Stimulated activated CD4-positive, alpha-beta T cell treated with anti-CD3 and anti-CD28 coated beads, TNF-alpha, amount 100 ng/mL, for 24 hours (primary cell): Measurements from ENCODE around the gene HLA-DQB1.
"Not testable (repeated sequence)": the region's sequence is repeated elsewhere in the genome, so short reads cannot be mapped to it uniquely, and the experiment has no call there.

Experiments
- DNase-seq, 3 experiments: peaks; one replicate each; pipeline ENCODE4 v3.0.0-alpha.2; 2020; ENCODE audit warnings: low read depth in 3 of 3

Gene HLA-DQB1

DNA sequence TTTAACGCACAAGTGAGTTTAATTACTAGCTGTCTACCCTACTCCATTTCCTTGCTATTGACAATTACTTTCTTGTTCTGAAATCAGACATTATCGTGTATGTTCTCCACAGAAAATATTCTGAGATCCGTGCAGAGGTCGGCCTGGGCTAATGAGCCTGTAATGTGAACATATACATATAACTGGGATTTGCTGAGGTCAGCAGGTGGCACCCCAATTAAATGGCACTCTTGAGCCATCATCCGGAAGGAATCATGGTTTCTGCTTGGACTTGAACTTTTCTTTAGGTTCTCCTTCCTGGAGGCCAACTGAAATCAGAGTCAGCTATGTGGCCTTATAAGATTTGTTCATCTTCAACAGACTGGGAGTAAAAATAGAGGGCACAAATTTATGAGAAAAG is 3.6 kb downstream of the HLA-DQB1 start:
- no peak for DNase-seq

DNA sequence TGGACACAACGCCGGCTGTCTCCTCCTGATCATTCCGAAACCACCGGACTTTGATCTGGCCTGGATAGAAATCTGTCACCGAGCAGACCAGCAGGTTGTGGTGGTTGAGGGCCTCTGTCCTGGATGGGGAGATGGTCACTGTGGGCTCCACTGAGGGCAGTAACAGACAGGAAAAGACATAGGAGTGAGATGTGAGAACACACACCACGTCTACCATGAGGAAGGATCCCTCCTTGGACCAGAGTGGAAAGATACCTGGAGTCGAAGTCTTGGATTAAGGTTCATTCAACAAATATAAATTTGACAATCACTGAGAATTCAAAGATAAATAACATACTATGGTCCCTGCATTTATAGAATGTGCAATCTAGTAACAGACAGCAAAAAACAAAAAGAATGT is 4.4 kb downstream of the HLA-DQB1 start:
- no peak for DNase-seq

DNA sequence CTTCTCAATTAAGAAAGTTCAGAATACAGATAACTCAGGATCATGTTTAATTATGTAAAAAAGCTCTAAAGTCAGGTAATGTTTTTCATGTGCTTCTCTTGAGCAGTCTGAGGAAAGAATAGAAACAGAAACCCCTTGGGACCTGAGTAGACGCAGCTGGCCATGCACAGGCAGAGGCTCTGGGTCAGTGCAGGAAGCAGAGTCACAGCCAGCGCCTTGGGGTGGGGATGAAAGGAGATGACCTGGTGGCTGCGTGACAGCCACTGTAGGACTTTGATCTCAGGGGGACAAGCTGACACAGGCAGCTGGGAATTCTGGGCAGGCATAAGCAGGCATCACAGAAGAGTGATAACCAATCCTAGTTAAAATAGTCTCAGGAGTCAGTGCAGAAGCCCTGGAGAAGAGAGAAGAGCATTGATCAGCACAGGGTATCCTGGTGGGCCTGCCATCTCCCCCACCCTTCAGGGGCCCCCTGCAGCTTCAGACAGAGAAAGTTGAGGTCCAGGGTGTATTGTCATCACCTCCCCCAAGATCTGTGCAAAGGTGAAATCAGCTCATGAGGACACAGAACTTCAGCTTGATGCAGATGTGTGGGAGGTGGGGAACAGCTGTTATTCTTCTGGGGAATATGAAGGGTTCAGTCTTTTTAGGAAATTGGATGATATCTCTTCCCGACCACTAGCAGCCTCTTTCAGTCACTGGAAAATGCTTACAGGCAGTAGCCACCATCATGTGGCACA is 6.4 kb downstream of the HLA-DQB1 start:
- no peak for DNase-seq

DNA sequence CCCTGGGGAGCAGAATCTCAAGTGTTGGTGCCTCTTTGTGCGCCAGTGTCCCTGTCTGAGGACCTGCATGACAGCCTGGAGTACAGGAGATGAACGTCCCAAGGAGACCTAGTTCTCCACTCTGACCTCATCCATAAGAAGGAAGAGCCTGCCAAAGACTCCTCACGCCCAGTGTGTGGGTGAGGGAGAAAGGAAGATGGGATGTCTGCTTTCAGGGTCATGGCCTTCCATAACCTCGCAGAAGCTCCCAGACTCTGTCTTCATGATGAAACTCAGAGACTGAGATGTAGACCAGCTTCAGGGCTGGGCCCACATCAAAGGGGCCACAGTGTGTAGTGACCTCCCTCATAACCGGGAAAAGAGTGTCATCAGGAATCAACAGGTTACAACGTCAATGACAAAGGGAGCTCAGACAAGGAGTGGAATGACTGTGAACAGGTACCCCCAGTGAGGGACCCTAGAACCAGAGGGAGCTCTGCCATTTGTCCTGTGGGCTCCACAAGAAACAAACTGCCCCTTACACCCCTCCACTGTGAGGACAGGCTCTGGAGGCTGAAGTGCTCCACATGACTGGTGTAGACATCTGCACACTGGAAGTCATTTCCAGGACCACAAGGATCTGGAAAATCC is 8.1 kb downstream of the HLA-DQB1 start:
- DNase-seq, result no peak

DNA sequence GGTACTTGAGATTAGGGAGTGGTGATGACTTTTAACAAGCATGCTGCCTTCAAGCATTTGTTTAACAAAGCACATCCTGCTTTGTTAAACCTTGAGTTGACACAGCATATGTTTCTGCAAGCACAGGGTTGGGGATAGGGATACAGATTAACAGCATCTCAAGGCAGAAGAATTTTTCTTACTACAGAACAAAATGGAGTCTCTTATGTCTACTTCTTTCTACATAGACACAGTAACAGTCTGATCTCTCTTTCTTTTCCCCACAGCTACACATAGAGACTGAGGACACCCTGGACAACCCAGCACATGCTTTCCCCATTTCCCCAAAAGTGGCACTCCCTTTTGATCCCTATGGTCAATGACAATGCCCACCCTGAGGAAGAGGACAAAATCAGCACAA is 8.6 kb downstream of the HLA-DQB1 start:
- not testable (repeated sequence) for DNase-seq

DNA sequence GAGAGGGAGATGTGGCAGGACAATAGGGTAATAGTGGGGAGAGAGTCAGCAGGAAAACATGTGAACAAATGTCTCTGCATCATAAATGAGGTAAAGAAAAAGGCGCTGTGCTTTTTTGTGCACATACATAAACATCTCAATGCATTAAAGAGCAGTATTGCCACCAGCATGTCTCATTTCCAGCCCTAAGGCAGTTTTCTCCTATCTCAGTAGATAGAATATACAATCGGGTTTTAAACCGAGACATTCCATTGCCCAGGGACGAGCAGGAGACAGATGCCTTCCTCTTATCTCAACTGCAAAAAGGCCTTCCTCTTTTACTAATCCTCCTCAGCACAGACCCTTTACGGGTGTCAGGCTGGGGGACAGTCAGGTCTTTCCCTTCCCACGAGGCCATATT is 9.1 kb downstream of the HLA-DQB1 start:
- DNase-seq, result not testable (repeated sequence)

DNA sequence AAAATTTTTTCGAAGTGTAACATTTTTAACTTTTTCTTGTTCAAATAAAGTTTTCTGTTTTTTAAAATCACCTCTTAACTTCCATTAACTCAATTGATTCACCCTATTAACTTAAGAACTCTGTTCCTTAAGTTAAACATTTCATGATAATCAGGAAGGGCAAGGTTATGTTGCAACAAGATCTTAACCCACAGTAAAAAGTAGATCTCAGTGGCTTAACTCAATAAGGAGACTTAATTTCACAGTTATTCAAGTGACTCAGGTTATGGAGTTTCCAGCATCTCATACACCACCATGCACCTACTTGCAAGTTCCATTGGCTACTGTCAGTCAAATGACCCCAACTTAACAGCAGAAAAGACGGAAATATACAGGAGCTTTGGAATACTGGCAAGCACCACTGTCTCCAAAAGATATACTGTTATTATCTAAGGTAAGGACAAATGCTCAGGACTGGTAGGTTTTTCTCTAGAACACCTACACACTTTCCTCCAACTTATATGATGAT is 11.2 kb downstream of the HLA-DQB1 start:
- DNase-seq, result no peak

DNA sequence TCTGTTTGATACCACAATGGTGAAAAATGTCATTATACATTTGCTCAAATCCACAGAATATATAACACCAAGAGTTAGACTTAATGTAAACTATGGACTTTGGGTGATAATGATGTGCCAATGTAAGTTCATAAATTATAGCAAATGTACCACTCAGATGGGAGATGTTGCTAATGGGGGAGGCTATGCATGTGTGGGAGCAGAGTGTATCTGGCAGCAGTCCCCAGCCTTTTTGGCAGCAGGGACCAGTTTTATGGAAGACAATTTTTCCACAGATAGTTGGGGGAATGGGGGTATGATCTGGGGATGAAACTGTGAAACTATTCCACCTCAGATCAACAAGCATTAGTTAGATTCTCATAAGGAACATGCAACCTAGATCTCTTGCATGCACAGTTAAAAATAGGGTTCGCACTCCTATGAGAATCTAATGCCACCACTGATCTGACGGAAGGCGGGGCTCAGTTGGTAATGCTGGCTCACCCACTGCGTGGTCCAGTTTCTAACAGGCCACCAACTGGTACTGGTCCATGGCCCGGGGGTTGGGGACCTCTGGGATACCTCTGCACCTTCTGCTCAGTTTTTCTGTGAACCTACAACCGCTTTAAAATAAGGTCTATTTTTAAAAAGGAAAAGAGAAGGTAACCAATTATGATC is 21.3 kb downstream of the HLA-DQB1 start:
- DNase-seq, result no peak

DNA sequence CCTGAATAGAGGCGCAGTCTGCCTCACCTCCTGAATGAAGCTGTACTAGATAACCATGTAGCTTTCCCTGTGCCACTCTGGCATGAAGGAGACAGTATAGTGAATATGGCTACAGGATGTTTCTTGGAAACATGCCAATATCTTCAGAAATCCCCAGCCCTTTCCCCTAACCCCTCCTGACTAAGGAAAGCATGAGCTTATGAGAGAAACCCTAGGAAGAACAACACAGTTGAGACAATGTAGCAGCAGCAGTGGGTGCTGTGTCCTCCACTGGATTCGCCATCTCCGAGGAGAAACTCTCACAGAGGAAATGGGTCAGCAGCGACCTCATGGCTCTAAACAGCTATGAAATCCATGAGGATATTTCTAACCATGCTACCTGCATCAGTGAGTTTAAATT is 22.6 kb downstream of the HLA-DQB1 start:
- DNase-seq, result no peak

DNA sequence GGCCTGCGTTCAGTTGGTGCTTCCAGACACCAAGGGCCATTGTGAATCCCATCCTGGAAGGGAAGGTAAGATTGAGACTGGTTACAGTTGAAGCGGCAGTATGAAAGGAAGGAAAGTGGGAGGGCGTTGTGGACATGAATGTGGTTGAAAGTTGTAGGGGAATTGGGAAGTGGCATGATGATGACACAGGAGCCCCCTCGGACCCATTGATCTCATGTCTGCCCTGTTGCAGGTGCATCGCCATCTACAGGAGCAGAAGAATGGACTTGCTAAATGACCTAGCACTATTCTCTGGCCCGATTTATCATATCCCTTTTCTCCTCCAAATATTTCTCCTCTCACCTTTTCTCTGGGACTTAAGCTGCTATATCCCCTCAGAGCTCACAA is 23.7 kb downstream of the HLA-DQB1 start:
- no peak for DNase-seq

DNA sequence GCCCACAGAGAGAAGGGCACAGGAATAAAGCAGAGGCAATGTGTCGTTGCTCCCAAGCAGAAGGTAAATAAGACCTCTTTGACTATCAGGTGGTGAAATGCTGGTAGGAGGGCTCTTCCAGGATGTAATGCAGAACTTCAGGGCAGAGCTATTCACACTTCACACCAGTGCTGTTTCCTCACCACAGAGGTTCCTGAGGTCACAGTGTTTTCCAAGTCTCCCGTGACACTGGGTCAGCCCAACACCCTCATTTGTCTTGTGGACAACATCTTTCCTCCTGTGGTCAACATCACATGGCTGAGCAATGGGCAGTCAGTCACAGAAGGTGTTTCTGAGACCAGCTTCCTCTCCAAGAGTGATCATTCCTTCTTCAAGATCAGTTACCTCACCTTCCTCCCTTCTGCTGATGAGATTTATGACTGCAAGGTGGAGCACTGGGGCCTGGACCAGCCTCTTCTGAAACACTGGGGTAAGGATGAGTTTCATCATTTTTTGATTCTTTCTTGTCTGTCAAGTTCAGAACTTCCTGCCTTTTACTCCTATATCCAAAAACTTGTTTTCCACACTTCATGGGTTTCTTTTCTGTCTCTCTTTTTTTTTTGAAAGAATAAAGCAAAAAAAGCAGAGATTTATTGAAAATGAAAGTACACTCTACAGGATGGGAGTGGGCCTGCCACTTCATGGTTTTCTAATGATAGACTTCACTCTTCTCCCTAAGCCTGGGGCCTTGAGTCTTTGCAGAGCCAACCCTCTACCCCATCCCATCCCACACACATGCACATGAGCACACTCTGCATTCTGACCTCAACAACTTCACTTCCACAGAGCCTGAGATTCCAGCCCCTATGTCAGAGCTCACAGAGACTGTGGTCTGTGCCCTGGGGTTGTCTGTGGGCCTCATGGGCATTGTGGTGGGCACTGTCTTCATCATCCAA is 24.4 kb downstream of the HLA-DQB1 start:
- not testable (repeated sequence) for DNase-seq

DNA sequence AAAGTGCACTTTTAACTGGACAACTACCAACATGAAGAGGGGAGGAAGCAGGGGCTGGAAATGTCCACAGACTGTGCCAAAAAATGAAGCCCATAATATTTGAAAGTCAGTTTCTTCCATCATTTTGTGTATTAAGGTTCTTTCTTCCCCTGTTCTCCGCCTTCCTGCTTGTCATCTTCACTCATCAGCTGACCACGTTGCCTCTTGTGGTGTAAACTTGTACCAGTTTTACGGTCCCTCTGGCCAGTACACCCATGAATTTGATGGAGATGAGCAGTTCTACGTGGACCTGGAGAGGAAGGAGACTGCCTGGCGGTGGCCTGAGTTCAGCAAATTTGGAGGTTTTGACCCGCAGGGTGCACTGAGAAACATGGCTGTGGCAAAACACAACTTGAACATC is 25.3 kb downstream of the HLA-DQB1 start:
- no peak for DNase-seq

DNA sequence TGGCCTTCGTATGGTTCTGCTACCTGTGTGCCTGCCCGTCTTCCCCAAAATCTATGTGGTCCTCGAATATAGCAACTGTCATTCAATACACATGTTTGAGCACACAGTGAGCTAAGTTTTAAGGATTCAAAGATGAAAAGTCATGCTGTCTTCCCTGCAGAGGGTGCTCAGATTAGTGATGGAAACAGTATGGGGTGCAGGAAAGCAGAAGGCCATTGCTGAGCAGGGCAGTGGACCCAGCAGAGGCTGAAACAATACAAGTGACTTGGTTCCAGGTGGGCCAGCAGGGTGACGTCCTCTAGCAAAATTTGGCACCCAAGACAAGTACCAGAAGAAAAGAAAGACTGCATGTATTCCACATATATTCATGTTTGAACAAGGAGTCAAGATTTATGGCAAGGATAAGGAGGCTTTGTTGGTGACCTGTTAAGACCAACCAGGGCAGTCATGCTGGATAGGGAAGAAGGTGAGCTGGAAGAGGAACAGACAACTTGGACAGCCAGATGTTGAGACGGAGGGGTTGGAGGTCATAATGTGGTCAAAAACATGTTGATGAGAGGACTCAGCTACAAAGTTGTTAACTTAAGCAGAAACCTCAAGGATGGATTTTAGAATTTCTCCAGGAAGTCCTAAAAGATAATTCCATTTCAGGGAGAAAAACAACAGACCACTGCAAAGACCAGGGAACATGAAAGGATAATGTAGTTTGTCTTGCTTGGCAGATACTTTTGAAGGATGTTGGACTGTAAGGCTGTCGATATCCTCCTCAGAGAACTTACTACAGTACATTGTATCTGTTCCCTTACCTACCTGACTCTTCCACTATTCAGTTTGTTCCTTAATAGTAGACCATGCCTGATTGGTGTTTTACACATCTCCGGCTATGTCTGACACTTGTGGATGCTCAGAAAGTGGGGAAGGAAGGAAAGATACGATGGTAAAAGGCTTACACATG is 26.7 kb downstream of the HLA-DQB1 start:
- DNase-seq, result no peak

DNA sequence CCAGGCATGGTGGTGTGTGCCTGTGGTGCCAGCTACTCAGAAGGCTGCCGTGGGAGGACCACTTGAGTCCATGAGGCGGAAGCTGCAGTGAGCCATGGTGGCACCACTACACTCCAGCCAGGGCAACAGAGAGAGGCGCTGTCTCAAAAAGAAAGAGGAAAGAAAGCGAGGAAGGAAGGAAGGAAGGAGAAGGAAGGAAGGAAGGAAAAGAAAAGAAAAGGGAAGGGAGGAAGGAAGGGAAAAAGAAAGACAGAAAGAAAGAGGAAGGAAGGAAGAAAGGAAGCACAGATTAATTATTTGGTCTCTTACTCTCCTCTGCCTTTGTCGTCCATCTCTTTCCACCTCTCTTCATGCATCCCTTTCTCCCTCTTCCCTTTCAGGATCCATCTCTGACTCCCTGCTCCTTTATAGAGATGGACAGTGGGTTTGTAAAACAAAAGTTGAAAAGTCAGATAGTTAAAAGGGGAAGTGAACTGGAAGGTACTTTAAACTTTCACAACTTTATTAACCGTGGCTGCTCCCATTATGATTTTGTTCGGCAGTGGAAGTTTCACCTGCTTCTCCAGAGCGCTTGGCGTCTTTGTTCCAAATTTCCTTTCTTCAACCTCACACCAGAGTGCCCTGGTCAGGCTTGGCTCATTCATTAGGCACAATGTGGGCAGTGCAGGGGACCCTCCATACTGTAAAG is 27.8 kb downstream of the HLA-DQB1 start:
- no peak for DNase-seq

DNA sequence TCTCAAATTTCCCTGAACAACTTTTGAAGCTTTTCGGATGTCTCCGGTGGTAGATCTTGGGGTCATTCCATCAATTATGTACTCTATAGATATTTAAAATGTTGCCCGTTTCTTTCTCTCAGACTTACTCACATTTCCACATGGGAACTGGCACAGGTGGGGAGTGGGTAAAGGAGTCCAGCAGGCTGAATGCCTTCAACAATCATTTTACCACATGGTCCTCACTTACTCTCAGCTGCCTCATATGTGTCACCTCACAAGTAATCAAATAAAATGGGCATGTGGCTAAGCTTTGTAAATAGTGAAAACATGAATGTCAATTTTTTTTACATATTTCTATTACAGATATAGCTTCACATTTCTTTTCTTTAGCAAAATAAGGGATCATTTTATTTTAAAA is 28.6 kb downstream of the HLA-DQB1 start:
- DNase-seq, result no peak

DNA sequence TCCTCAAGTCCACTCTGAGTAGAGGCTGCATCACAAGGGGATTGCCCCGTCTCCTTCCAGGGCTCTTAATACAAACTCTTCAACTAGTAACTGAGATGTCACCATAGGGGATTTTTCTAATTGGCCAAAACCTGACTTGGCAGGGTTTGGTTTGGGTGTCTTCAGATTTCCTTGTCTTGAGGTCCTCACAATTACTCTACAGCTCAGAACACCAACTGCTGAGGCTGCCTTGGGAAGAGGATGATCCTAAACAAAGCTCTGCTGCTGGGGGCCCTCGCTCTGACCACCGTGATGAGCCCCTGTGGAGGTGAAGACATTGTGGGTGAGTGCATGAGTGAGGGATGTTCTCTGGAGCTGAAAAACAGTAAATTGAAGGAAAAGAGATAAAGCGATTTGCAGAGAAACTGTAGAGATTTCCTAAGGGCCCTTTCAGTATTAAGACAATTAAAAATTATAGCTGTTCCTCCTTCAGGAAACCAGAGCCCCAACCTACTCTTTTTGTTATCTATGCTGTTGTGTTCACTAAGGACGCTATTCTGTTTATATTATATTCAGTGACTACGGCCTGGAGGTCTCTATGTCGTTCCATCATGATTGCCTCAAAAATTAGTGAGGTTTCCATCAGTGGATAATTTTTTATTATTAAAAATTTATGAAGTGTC is 29.1 kb downstream of the HLA-DQB1 start, which contains the start of gene HLA-DQA1:
HLA-DQA1 (plus strand) TSS at position 188 of the 662 bp plus-strand sequence; CDS start at position 241, 53 bp downstream.
- DNase-seq, result no peak

DNA sequence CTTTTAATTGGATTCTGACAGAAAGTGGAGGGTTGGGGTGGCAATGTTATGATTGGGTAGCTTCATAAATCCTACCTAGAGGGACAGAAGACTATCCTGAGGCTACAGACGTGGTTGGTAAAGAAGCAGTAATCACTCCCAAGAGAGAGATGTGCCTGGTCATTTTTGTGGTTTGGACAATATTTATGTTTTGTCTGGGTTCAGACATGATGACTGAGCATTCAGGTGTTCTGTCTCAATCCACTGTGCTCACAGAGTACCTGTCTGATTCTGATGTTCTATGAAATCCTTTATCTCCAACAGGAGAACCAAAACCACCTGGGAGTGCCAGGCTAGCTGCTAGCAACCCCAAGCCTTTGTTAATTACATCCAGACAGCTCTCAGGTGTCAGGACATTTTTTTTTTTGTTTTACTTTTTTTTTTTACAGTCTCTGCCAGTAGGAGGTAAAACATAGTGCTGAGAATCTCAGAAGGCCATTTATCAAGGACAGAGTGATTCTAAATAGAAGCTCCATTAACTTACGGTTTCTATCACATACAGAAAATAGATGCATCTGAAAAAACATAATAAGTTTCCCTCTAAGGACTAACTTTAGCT is 30.8 kb downstream of the HLA-DQB1 start:
- no peak for DNase-seq

DNA sequence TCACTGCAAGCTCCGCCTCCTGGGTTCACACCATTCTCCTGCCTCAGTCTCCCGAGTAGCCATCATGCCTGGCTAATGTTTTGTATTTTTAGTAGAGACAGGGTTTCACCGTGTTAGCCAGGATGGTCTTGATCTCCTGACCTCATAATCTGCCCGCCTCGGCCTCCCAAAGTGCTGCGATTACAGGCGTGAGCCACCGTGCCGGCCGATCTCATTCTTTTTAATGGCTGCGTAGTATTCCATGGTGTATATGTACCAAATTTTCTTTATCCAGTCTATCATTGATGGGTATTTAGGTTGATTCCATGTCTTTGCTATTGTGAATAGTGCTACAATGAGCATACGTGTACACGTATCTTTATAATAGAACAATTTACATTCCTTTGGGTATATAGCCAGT is 36.7 kb downstream of the HLA-DQB1 start:
- not testable (repeated sequence) for DNase-seq

DNA sequence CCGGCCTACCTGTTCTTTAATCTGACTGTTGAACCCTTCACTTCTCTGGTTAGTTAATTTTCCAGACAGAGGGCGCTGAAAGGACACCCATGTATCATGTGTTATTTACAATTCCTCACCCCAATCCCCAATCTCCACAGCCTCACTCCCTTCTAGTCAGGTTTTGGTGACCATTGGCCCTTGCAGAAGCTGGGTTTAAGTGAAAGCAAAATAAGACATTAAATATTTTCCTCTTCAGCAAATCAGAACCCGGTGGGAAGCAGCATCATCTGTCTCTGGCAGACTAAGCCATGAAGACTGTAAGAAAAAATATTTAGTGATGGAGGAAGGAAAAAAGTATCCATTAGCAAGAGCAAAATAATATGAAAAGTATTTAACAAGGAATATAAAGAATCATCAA is 38.6 kb downstream of the HLA-DQB1 start:
- DNase-seq, result no peak
